Memory B cell (primary cell): ENCODE data around the gene OTUD1.
A peak's percentile ranks its signal among the peaks of the same experiment; 100 is the strongest.
"Not testable (repeated sequence)": the region's sequence is repeated elsewhere in the genome, so short reads cannot be mapped to it uniquely, and the experiment has no call there.

Experiments used
- ATAC-seq: fragments of 150-1000 bp; cut with Tn5 transposase; 2 replicates; pipeline ENCODE4 v1.10.0; 2021; ENCODE audit warnings: low read depth, mild to moderate bottlenecking, moderate library complexity
- DNase-seq, 2 donors: peaks; one replicate each; pipeline ENCODE4 v3.0.0; 2022; ENCODE audit warnings: low spot score in 2 of 2
- H3K27ac Mint-ChIP-seq: one replicate; pipeline ENCODE4 v1.8.0; 2022; ENCODE audit warnings: mild to moderate bottlenecking, moderate library complexity, mixed read lengths
- H3K27me3 Mint-ChIP-seq: one replicate; pipeline ENCODE4 v1.8.0; 2022; ENCODE audit warnings: mixed read lengths
- H3K36me3 Mint-ChIP-seq: one replicate; pipeline ENCODE4 v1.8.0; 2022; ENCODE audit warnings: mild to moderate bottlenecking, mixed read lengths
- H3K4me1 Mint-ChIP-seq: one replicate; pipeline ENCODE4 v1.8.0; 2022; ENCODE audit warnings: mixed read lengths
- H3K4me3 Mint-ChIP-seq: one replicate; pipeline ENCODE4 v1.8.0; 2022; ENCODE audit warnings: mild to moderate bottlenecking, moderate library complexity, mixed read lengths
- H3K9me3 Mint-ChIP-seq: one replicate; pipeline ENCODE4 v1.8.0; 2022; ENCODE audit warnings: mixed read lengths

The OTUD1 gene, protein sequence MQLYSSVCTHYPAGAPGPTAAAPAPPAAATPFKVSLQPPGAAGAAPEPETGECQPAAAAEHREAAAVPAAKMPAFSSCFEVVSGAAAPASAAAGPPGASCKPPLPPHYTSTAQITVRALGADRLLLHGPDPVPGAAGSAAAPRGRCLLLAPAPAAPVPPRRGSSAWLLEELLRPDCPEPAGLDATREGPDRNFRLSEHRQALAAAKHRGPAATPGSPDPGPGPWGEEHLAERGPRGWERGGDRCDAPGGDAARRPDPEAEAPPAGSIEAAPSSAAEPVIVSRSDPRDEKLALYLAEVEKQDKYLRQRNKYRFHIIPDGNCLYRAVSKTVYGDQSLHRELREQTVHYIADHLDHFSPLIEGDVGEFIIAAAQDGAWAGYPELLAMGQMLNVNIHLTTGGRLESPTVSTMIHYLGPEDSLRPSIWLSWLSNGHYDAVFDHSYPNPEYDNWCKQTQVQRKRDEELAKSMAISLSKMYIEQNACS

DNA sequence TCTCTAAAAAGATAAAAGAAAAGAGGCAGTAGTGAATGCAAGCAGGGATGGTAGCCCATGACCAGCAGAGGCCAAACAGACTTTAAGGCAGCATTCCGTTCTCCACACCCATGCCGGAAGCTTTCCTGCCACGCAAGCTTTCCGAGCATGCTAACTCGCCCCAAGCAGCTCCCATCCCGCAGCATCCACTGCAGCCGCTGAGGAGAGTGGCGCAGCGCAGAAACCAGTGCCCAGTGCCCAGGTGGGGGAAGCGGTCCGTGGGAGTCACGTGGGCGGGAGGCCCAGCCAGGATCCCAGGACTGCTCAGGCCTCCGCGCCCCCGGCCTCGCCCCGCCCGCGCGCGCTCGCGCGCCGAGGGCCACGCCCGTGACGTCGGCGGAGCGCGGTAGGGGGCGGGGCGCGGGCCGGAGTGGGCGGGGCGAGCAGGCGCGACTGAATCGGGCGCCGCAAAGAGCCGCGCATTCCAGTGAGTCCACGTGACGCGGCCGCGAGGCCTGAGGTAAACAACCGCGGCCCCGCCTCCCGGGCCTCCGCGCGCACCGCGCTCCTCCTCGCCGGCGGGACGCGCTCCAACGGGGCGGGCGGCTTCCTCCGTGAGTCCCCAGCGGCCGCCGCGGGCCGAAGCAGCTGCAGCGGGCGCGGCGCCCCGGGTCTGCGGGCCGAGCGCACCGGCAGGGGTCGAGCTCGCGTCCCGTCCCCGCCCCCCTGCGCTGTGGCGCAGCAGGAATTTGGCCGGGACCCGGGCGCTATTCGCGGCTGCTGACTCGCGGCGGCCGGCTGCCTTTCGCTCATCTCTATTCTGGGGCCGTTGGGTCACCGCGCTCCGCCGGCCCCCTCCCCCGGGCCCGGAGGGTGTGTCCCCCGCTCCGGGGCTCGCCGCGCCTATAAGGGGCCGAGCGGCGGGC lies at the start of gene OTUD1:
TSS of gene OTUD1 (plus strand) at position 529 of the 905 bp plus-strand sequence. CDS start 383 bp downstream, outside the sequence.
- Mint-ChIP-seq H3K27me3 (no peaks in the 10 kb centered on the region), H3K4me3 (peak within 1 kb of the TSS; percentile 93), H3K4me1 (peaks cover 21% of the 10 kb centered on the region), H3K27ac (peak within 1 kb of the TSS; percentile 89), H3K9me3 (no peaks in the 10 kb centered on the region), H3K36me3 (peaks cover 6% of the 10 kb centered on the region)
- peak; percentile 96 to 97 for DNase-seq
- ATAC-seq = peak; percentile 83

DNA sequence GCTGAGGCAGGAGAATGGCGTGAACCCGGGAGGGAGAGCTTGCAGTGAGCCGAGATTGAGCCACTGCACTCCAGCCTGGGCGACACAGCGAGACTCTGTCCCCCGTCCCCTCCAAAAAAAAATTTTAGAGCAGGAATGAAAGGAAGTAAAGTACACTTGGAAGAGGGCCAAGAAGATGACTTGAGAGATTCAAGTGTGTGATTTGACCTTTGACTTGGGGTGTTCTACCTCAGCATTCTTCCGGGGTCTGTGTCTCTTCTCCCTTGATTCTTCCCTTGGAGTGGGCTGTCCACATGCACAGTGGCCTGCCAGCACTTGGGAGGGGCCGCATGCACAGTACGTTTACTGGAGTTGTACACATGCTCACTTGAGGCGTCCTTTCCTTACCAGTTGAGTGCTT lies 48.5 kb upstream of the OTUD1 start:
- H3K27me3 Mint-ChIP-seq, H3K36me3 Mint-ChIP-seq, H3K9me3 Mint-ChIP-seq, H3K4me3 Mint-ChIP-seq, DNase-seq, ATAC-seq, H3K4me1 Mint-ChIP-seq, H3K27ac Mint-ChIP-seq: not testable (repeated sequence)

DNA sequence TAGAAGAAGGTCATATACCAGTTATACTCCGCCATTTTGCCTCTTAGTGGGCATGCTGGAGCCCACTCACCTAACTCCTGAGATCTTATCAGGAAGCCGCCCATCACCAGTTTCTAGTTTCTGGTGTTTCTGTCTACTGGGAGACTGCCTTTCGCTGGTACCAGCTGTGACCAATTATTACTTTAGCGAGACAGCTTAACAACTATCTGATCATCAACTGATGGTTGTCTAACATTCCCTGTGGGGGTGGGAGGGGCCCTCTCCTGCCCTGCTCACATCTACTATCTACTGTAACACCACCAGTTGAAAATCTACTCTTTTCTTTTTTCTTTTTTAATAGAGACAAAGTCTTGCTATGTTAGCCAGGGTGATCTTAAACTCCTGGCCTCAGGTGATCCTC lies 48.1 kb upstream of the OTUD1 start:
- Mint-ChIP-seq H3K36me3 (no peaks in the 10 kb centered on the region), H3K27ac (no peak overlapping the region), H3K4me1 (no peaks in the 10 kb centered on the region), H3K9me3 (no peaks in the 10 kb centered on the region), H3K4me3 (no peak overlapping the region), H3K27me3 (peaks cover 2% of the 10 kb centered on the region)
- ATAC-seq = no peak
- DNase-seq = no peak

DNA sequence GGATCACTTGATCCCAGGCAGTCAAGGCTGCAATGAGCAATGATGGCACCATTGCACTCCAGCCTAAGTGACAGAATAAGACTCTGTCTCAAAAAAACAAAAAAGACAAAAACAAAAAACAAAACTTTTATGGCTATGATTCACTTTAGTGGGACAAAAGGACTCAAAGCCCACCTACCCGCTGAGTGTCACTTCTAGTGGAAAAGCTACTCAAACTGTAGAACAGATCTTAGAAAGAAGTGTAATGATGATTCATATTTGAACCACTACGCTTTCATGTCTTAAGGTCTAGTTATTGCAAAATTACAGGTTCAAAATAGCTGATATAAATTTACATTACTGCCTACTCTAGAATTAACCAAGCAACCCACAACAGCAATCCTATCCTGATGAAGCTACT lies 47.1 kb upstream of the OTUD1 start:
- H3K4me1 Mint-ChIP-seq = no peaks in the 10 kb centered on the region
- no peak overlapping the region for H3K4me3 Mint-ChIP-seq
- H3K36me3 Mint-ChIP-seq = no peaks in the 10 kb centered on the region
- no peaks in the 10 kb centered on the region for H3K9me3 Mint-ChIP-seq
- H3K27ac Mint-ChIP-seq = no peak overlapping the region
- peaks cover 2% of the 10 kb centered on the region for H3K27me3 Mint-ChIP-seq
- DNase-seq (no peak), ATAC-seq (no peak)

DNA sequence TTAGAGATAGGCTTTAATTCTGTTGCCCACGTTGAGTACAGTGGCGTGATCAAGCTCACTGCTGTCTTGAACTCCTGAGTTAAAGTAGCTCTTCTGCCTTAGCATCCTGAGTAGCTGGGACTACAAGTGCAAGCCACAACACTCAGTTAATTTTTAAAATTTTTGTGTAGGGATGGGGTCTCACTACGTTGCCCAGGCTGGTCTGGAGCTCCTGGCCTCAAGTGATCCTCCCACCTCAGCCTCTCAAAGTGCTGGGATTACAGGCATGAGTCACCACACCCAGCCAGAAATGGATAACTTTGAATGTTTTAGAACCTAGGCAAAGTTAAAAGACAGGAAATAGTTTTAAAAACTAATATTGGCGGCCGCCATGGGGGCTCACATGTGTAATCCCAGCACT lies 43.9 kb upstream of the OTUD1 start:
- no peaks in the 10 kb centered on the region for H3K4me1 Mint-ChIP-seq

DNA sequence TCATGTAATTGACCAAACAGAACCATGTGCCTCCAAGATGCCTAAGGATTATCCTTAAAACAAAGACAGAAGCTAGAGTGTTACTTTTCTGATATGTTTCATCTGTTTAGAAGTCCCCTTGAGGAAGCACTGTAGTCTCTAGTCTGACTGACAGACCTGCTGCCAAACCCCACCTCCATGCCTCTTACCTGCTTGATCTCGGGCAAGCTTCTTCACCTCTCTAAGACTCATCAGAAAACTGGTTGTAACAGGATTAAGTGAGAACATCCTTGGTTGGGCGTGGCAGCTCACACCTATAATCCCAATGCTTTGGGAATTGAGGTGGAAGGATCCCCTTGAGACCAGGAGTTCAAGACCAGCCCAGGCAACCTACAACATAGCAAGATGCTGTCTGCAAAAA lies 42.2 kb upstream of the OTUD1 start:
- no peaks in the 10 kb centered on the region for H3K4me1 Mint-ChIP-seq
- H3K9me3 Mint-ChIP-seq = no peaks in the 10 kb centered on the region
- peaks cover 2% of the 10 kb centered on the region for H3K27me3 Mint-ChIP-seq
- no peak overlapping the region for H3K27ac Mint-ChIP-seq
- no peak overlapping the region for H3K4me3 Mint-ChIP-seq
- no peaks in the 10 kb centered on the region for H3K36me3 Mint-ChIP-seq
- DNase-seq (no peak), ATAC-seq (no peak)

More for the DNA sequence above, 43.9 kb upstream of the OTUD1 start:
- H3K9me3 Mint-ChIP-seq = no peaks in the 10 kb centered on the region
- H3K27me3 Mint-ChIP-seq = peaks cover 2% of the 10 kb centered on the region
- ATAC-seq (no peak), DNase-seq (no peak)
- H3K36me3 Mint-ChIP-seq = no peaks in the 10 kb centered on the region
- H3K4me3 Mint-ChIP-seq = no peak overlapping the region
- H3K27ac Mint-ChIP-seq = no peak overlapping the region

DNA sequence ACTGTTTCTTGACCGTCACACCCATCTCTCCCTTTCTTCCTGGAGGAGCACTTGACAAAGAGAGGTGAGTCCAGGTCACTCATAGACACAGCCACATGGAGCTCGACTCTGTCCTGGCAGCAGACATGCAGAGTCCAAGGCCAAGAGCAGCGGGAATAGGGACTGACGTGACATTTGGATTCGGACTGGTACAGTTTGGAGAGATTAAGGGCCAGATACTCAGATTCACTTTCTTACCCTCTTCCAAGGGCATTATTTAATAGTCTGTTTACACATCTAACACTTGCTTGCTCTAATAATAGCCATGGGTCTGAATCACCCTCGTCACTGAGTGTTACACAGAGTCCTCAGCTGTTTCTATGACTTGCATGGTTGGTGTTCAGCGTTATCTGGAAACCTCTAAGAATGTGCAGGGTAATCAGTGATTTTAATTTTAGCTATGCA lies 39.2 kb upstream of the OTUD1 start:
- Mint-ChIP-seq H3K27me3 (no peaks in the 10 kb centered on the region), H3K9me3 (no peaks in the 10 kb centered on the region), H3K36me3 (no peaks in the 10 kb centered on the region), H3K4me3 (no peak overlapping the region), H3K27ac (no peak overlapping the region), H3K4me1 (no peaks in the 10 kb centered on the region)
- no peak for ATAC-seq
- no peak for DNase-seq

DNA sequence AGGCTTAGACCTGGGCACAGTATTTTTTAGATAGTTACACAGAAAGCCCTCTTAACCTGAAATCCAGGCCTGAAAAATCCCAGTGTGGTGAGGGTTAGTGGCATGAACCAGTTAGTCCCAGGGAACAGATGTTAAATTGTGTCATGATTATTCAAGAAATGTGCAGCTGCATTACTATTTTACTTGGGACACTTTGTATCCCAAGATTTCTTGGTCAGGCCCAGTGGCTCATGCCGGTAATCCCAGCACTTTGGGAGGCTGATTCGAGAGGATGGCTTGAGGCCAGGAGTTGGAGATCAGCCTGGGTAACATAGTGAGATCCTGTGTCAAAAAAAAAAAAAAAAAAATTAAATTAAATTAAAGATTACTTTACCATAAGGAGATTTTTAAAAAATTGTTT lies 36.0 kb upstream of the OTUD1 start:
- Mint-ChIP-seq H3K27me3 (no peaks in the 10 kb centered on the region), H3K9me3 (no peaks in the 10 kb centered on the region), H3K36me3 (no peaks in the 10 kb centered on the region), H3K4me3 (no peak overlapping the region), H3K4me1 (no peaks in the 10 kb centered on the region), H3K27ac (no peak overlapping the region)
- no peak for ATAC-seq
- no peak for DNase-seq

DNA sequence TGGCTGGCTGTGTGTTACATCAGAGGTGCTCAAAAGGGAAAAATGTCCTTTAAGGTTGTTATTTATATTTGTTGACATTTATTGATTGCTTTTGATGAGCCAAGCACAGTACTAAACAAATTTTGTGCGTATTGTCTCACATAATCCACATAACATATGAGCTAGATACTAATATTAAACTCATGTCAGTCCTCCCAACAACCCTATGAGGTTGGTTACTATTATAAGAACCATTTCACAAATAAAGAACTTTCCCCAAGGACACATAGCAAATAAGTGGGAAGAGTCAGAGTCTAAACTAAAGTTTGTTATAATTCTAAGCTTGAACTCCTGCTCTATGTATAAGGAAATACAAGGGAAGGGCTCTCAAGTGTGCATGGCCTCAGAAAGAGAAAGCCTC lies 35.6 kb upstream of the OTUD1 start:
- Mint-ChIP-seq H3K27me3 (no peaks in the 10 kb centered on the region), H3K4me3 (no peak overlapping the region), H3K36me3 (no peaks in the 10 kb centered on the region), H3K27ac (no peak overlapping the region), H3K9me3 (no peaks in the 10 kb centered on the region), H3K4me1 (no peaks in the 10 kb centered on the region)
- DNase-seq = no peak
- no peak for ATAC-seq

DNA sequence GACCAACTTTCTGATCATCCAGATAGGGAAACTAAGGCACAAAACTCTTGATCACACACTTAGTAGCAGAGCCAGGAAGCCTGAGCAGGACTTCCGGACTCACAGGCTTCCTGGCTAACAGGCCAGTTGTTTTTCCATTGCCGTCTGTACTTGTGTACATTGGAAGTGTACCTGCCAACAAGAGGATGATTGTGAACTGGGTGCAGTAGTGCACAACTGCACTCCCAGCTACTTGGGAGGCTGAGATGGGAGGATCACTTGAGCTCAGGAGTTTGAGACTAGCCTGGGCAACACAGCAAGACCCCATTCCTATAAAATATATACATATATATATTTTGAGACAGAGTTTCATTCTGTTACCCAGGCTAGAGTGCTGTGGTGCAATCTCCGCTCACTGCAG lies 35.2 kb upstream of the OTUD1 start:
- Mint-ChIP-seq H3K27me3 (no peaks in the 10 kb centered on the region), H3K27ac (no peak overlapping the region), H3K9me3 (no peaks in the 10 kb centered on the region), H3K4me3 (no peak overlapping the region), H3K36me3 (no peaks in the 10 kb centered on the region), H3K4me1 (no peaks in the 10 kb centered on the region)
- ATAC-seq = no peak
- no peak for DNase-seq

DNA sequence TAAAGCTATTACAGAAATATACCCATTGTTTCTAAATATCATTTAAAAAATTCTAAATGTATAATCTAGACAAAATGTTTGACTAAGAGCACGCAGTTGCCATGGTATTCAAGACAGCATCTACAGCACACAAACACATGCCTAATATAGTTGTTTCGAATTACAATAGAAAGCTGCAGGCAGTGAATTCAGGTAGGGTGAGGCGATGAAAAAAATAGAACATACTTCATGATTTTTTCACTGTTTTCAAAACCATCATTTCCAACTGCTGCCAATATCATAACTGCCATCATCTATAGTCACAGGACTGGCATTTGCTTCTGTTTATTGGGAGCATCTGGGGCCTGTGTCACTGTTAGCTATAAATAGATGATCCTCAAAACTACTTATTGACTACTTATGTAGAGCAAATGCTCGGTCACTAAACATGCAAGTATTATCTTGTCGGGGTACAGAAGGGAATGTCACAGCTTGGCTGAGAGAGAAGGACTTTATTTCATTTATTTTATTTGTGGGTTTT lies 34.4 kb upstream of the OTUD1 start:
- Mint-ChIP-seq H3K36me3 (no peaks in the 10 kb centered on the region), H3K27me3 (no peaks in the 10 kb centered on the region), H3K9me3 (no peaks in the 10 kb centered on the region), H3K4me1 (no peaks in the 10 kb centered on the region), H3K27ac (no peak overlapping the region), H3K4me3 (no peak overlapping the region)
- DNase-seq = no peak
- ATAC-seq = no peak

DNA sequence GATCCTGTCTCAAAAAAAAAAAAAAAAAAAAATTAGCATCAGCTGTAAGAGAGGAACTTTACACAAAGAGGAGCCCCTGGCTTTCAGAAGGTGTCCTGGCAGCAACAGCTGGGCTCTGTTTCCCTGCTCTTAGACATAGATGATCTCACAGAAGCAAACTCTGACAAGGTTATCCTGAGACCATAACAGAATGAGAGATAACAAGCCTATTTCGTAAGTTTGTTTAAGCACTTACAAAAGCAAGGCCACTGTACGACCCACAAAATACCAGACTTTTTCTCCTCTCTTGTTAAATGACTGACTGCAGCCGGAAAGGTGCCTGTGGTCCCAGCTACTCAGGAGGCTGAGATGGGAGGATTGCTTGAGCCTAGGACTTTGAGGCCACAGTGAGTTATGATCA lies 33.3 kb upstream of the OTUD1 start:
- H3K9me3 Mint-ChIP-seq = no peaks in the 10 kb centered on the region
- ATAC-seq (no peak), DNase-seq (no peak)
- H3K4me1 Mint-ChIP-seq = no peaks in the 10 kb centered on the region
- H3K4me3 Mint-ChIP-seq = no peak overlapping the region
- no peaks in the 10 kb centered on the region for H3K27me3 Mint-ChIP-seq
- no peak overlapping the region for H3K27ac Mint-ChIP-seq
- H3K36me3 Mint-ChIP-seq = no peaks in the 10 kb centered on the region

DNA sequence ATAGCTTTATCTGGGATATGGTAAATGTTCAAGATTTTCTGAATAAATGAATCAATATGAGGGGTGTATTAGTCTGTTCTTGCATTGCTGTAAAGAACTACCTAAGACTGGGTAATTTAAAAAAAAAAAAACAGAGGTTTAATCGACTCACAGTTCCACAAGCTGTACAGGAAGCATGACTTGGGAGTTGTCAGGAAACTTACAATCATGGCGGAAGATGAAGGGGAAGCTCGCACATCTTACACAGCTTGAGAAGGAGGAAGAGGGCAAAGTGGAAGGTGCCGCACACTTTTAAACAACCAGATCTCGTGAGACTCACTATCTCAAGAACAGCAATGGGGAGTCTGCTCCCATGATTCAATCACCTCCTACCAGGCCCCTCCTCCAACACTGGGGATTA lies 32.5 kb upstream of the OTUD1 start:
- no peak for DNase-seq
- no peaks in the 10 kb centered on the region for H3K36me3 Mint-ChIP-seq
- H3K9me3 Mint-ChIP-seq = no peaks in the 10 kb centered on the region
- H3K27ac Mint-ChIP-seq = no peak overlapping the region
- no peak overlapping the region for H3K4me3 Mint-ChIP-seq
- ATAC-seq = no peak
- H3K4me1 Mint-ChIP-seq = no peaks in the 10 kb centered on the region
- H3K27me3 Mint-ChIP-seq = no peaks in the 10 kb centered on the region

DNA sequence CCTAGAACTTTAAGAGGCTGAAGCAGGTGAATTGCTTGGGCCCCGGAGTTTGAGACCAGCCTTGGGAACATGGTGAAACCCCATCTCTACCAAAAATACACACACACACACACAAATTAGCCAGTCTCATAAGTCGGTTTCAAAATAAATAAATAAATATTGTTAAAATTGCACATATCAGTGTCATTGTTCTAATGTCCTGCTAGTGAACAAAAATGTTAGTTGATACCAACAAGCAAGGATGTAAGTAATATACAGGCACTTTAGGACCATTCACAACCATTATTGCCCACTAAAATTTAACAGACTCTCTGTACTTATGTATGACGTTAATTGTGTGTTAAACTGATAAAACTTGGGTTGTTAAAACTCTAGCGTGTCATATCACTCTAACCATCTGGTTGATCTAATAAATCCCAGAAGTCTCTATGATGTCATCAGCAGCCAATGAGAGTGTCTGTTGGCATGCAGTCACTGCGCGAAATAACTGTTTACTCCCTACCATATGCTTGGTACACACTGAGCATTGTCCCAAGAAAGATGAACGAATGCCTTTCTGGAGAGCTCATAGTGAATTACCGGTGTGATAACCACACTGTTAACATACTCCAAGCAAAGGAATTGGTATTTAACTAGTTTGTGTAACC lies 30.4 kb upstream of the OTUD1 start:
- Mint-ChIP-seq H3K27ac (no peak overlapping the region), H3K4me3 (no peak overlapping the region), H3K36me3 (no peaks in the 10 kb centered on the region), H3K9me3 (no peaks in the 10 kb centered on the region), H3K4me1 (peaks cover 6% of the 10 kb centered on the region), H3K27me3 (no peaks in the 10 kb centered on the region)
- no peak for DNase-seq
- no peak for ATAC-seq
